SK-N-SH (cell line): ENCODE measurements around the gene AGAP9. TPM values are rescaled to one million over a fixed set of nuclear protein-coding genes. Genes with fewer than 3 reads are reported as not detected.
A peak's percentile ranks its signal among the peaks of the same experiment; 100 is the strongest.
"Not testable (repeated sequence)": the region's sequence is repeated elsewhere in the genome, so short reads cannot be mapped to it uniquely, and the experiment has no call there.

Source experiments
- CTCF ChIA-PET: fragments of 300-600, 350-600 bp; formaldehyde crosslinking; extraction: SDS; loops from one replicate; lab custom pipeline; 2021; lab: Yijun Ruan, JAX
- POLR2A ChIA-PET: fragments of 350-600 bp; sonication (Branson Sonifier 250); formaldehyde crosslinking; extraction: SDS; loops from one replicate; lab custom pipeline; 2020; ENCODE audit warnings: antibody characterized with exemption, inconsistent platforms; lab: Yijun Ruan, JAX
- DNase-seq: peaks from one replicate; pipeline ENCODE4 v3.0.0; 2012
- H2AFZ ChIP-seq: fragments of 200-600 bp; sonication (generic); 2 replicates; pipeline ENCODE4 v1.8.1; 2016; ENCODE audit warnings: antibody characterized with exemption, mild to moderate bottlenecking, low read depth
- H3F3A ChIP-seq: fragments of 200-600 bp; sonication (generic); replicated peaks from 2 replicates; pipeline ENCODE3; 2016; ENCODE audit warnings: antibody characterized with exemption, mild to moderate bottlenecking; ENCODE audit not compliant: insufficient read depth
- H3K27ac ChIP-seq, 2 experiments: fragments of 200-500 bp in 1 of 2; fragments of 200-600 bp in 1 of 2; sonication (Bioruptor generic) in 1 of 2; sonication (generic), shearing (Covaris generic) in 1 of 2; 2 replicates each; pipeline versions ENCODE4 v1.5.1 to v1.6.1; 2014 to 2016; ENCODE audit warnings: low read depth in 2 of 2, inconsistent platforms in 1 of 2, low read length in 1 of 2, mild to moderate bottlenecking in 1 of 2, mixed read lengths in 1 of 2
- H3K27me3 ChIP-seq: fragments of 200-600 bp; sonication (generic), shearing (Covaris generic); 2 replicates; pipeline ENCODE4 v1.6.1; 2016; ENCODE audit warnings: mixed run types; ENCODE audit not compliant: insufficient read depth
- H3K36me3 ChIP-seq, 2 experiments: fragments of 200-500 bp in 1 of 2; fragments of 200-600 bp in 1 of 2; sonication (Bioruptor generic) in 1 of 2; sonication (generic) in 1 of 2; replicated peaks in 1 of 2; 2 replicates each; pipeline versions ENCODE3 to v1.5.1; 2014 to 2016; ENCODE audit warnings: low read length in 1 of 2, mild to moderate bottlenecking in 1 of 2; ENCODE audit not compliant: insufficient read depth in 2 of 2, control insufficient read depth in 1 of 2
- H3K4me1 ChIP-seq, 2 experiments: fragments of 200-500 bp in 1 of 2; fragments of 200-600 bp in 1 of 2; sonication (Bioruptor generic) in 1 of 2; sonication (generic), shearing (Covaris generic) in 1 of 2; 2 replicates each; pipeline versions ENCODE4 v1.5.1 to v1.6.1; 2014 to 2016; ENCODE audit warnings: low read depth in 1 of 2, low read length in 1 of 2, mixed run types in 1 of 2; ENCODE audit not compliant: insufficient read depth in 2 of 2, control insufficient read depth in 1 of 2
- H3K4me2 ChIP-seq: fragments of 200-600 bp; sonication (generic), shearing (Covaris generic); 2 replicates; pipeline ENCODE4 v1.6.1; 2017; ENCODE audit warnings: mixed run types
- H3K4me3 ChIP-seq, 2 experiments: fragments of 200-500 bp in 1 of 2; fragments of 200-600 bp in 1 of 2; sonication (Bioruptor generic) in 1 of 2; sonication (generic), shearing (Covaris generic) in 1 of 2; 2 replicates each; pipeline versions ENCODE4 v1.5.1 to v1.8.1; 2014 to 2016; ENCODE audit warnings: low read depth in 2 of 2, inconsistent platforms in 1 of 2, low read length in 1 of 2, mild to moderate bottlenecking in 1 of 2, mixed read lengths in 1 of 2, moderate library complexity in 1 of 2
- H3K79me2 ChIP-seq: fragments of 200-600 bp; sonication (generic); 2 replicates; pipeline ENCODE4 v1.8.1; 2017; ENCODE audit warnings: mild to moderate bottlenecking; ENCODE audit not compliant: insufficient read depth
- H3K9ac ChIP-seq: fragments of 200-600 bp; sonication (generic); 2 replicates; pipeline ENCODE4 v1.6.1; 2017; ENCODE audit warnings: mixed run types
- H3K9me2 ChIP-seq: fragments of 200-600 bp; sonication (generic); 2 replicates; pipeline ENCODE4 v1.6.1; 2017; ENCODE audit warnings: mixed run types
- H3K9me3 ChIP-seq: fragments of 200-600 bp; sonication (generic); 2 replicates; pipeline ENCODE4 v1.6.1; 2017; ENCODE audit warnings: mixed run types, mild to moderate bottlenecking, moderate library complexity
- H4K20me1 ChIP-seq: fragments of 200-600 bp; sonication (generic); 2 replicates; pipeline ENCODE4 v1.6.1; 2017; ENCODE audit warnings: mild to moderate bottlenecking, mixed run types; ENCODE audit not compliant: insufficient read depth
- EP300 ChIP-seq, 2 experiments: IDR thresholded peaks; 2 replicates each; pipeline versions ENCODE4 v1.4.0 to v1.6.1; 2012; ENCODE audit warnings: borderline replicate concordance in 1 of 2, low read depth in 1 of 2, low read length in 1 of 2
- FOSL2 ChIP-seq: IDR thresholded peaks from 2 replicates; pipeline ENCODE4 v1.4.0; 2012; ENCODE audit warnings: low read depth, mild to moderate bottlenecking, moderate library complexity, borderline replicate concordance
- JUND ChIP-seq: IDR thresholded peaks from 2 replicates; pipeline ENCODE4 v1.4.0; 2012
- TCF12 ChIP-seq: IDR thresholded peaks from 2 replicates; pipeline ENCODE4 v1.4.0; 2012
- WGBS: methylation state at CpG from one replicate; pipeline ENCODE4 v1.1.6; 2017; ENCODE audit warnings: low lambda C conversion rate; 5-methylcytosine and 5-hydroxymethylcytosine counted together
- polyA plus RNA-seq, 3 experiments: library from polyadenylated mRNA; depleted of rRNA; stranded (reverse); fragments of >200 nt; gene quantifications; 2 replicates each; pipeline ENCODE4 v1.2.3, GENCODE V29; 2012

Gene AGAP9
- polyA plus RNA-seq, 1 of the 3 experiments (the other 2 are of a cell fraction), result 9.1 TPM

DNA sequence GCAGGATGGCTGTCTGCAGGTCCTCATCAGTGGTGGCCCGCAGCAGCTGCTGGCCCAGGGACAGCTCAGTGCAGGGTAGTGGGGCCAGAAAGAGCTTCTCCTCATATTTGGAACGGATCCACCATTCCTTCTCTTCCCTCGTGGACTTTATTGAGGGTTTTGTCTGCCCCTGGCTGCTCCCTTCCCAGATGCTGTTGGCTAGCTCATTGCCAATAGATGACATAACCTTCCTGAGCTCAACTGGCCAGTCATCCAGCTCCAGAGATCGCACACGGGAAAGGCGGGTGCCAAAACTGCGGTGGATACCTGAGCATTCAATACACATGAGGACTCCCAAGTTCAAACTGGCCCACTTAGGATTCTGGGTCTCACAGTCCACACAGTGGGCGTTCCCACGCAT is 21.1 kb downstream of the AGAP9 start:
- H3K27me3 ChIP-seq, H3K4me2 ChIP-seq, H2AFZ ChIP-seq, H3K36me3 ChIP-seq, H4K20me1 ChIP-seq, H3K9me2 ChIP-seq, H3K4me1 ChIP-seq, POLR2A ChIA-PET, DNase-seq, H3K79me2 ChIP-seq, H3K9ac ChIP-seq, H3F3A ChIP-seq, H3K9me3 ChIP-seq, H3K27ac ChIP-seq, H3K4me3 ChIP-seq, CTCF ChIA-PET: not testable (repeated sequence)
- WGBS, result 99% methylated on average over 7 of the region's 9 CpGs

DNA sequence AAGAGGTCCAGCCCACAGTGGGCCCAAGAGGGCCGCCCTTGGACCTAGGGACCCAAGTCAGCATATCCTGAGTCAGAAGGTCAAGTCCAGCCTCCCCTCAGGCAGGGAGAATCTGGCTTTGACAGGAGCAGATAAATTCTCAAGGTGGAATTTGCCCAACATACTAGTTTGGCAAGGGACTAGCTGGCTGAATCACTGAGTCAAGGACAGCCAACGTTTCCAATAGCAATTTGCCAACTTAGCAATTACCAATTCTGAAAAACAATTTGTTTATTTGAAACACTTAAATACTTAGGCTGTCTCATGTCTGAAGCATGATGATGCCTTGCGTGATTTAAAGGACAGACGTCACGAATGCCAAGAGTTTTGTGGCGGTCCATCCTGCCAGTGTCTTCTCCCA is 29.2 kb downstream of the AGAP9 start:
- H3K9me2 ChIP-seq, DNase-seq, H3F3A ChIP-seq, H3K79me2 ChIP-seq, H3K36me3 ChIP-seq, H2AFZ ChIP-seq, H3K4me2 ChIP-seq, H3K9ac ChIP-seq, H3K4me3 ChIP-seq, H3K4me1 ChIP-seq, H3K9me3 ChIP-seq, H4K20me1 ChIP-seq, POLR2A ChIA-PET, H3K27me3 ChIP-seq, CTCF ChIA-PET, H3K27ac ChIP-seq: not testable (repeated sequence)
- WGBS, result no CpG with 5 or more reads among the region's 6 CpGs

DNA sequence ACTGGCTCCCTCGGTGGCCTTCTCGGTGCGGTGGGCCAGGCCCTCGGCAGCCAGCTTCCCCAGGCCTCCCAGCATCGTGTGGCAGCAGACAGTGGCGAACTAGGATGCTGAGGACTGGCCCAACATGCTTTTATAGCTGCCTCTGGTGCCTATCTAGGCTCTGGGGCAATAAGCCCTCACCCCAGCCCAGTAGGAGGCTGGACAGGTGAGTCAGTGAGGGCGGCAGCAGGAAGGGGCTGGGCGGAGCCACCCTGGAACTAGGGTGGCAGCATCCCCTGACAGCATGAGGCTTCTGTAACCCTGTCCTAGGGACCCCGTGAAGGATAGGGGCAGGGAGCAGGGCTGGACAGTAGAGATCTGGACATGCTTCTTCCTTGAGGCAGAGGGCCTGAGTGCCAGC is 31.8 kb downstream of the AGAP9 start, which contains the start of gene FAM25G:
Gene FAM25G (minus strand): TSS at position 101 of the 400 bp plus-strand sequence. CDS start 26 bp downstream, at position 75.
- H3K79me2 ChIP-seq, H3K27ac ChIP-seq, H4K20me1 ChIP-seq, H3K9ac ChIP-seq, H3K4me3 ChIP-seq, CTCF ChIA-PET, H3K27me3 ChIP-seq, DNase-seq, POLR2A ChIA-PET, H2AFZ ChIP-seq, H3K9me3 ChIP-seq, H3K4me1 ChIP-seq, H3F3A ChIP-seq, H3K4me2 ChIP-seq, H3K9me2 ChIP-seq, H3K36me3 ChIP-seq: not testable (repeated sequence)
- 95% methylated on average over 4 of the region's 9 CpGs for WGBS

DNA sequence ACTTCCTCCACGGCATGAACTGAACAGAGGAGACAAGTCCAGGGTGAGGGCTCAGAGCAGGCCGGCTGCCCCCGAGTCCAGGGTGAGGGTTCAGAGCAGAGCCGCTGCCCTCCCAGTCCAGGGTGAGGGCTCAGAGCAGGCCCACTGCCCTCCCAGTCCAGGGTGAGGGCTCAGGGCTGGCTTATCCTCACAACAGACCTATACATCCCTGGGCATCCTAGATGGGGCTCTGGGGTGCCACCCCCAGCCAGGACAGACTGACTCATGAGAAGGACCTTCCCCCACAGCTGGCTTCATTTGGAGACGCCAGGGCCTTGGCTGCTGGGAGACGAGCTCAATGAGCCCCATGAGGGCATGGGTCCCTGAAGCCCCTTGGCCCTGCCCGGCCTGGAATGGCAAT is 33.8 kb downstream of the AGAP9 start:
- CTCF ChIA-PET, H3K9ac ChIP-seq, H3K9me3 ChIP-seq, POLR2A ChIA-PET, H3K9me2 ChIP-seq, H4K20me1 ChIP-seq, H2AFZ ChIP-seq, H3K4me2 ChIP-seq, H3K79me2 ChIP-seq, H3F3A ChIP-seq, H3K4me3 ChIP-seq, H3K4me1 ChIP-seq, H3K27me3 ChIP-seq, DNase-seq, H3K27ac ChIP-seq, H3K36me3 ChIP-seq: not testable (repeated sequence)
- WGBS, result no CpG with 5 or more reads among the region's 7 CpGs

DNA sequence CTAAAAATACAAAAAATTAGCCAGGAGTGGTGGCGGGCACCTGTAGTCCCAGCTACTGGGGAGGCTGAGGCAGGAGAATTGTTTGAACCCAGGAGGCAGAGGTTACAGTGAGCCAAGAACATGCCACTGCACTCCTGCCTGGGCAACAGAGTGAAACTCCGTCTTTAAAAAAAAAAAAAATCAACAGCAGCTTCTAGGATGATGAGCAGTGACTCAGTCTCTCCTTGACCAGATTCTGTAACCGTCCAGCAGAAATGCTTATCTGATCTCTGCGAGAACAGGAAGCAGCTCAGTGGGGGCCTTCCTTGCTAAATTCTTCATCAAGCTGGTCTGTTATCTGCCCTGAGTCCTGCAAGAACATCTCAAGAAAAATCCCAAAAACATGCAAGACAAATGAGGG is 37.5 kb downstream of the AGAP9 start:
- H4K20me1 ChIP-seq, H3K4me1 ChIP-seq, H3K4me3 ChIP-seq, H3K4me2 ChIP-seq, POLR2A ChIA-PET, H3K27me3 ChIP-seq, H3K9me3 ChIP-seq, H3K36me3 ChIP-seq, H3K9ac ChIP-seq, H2AFZ ChIP-seq, DNase-seq, CTCF ChIA-PET, H3K79me2 ChIP-seq, H3K9me2 ChIP-seq, H3F3A ChIP-seq: not testable (repeated sequence)
- 27% methylated on average over 4 of the region's 4 CpGs for WGBS
- TF ChIP-seq FOSL2 (peak; percentile 31; the same call in 1 of the 2 replicates), JUND (peak; percentile 34; the same call in 1 of the 2 replicates), EP300 (IDR thresholded peaks at IDR 0.05; ENCODE audit: borderline replicate concordance in 1 of 2, low read depth in 1 of 2, low read length in 1 of 2) (peak in 1 of 2 experiments; percentile 25; a peak in 1 of 4 replicates), TCF12 (peak; percentile 18; the same call in 1 of the 2 replicates)
- peak overlapping the region in 1 of 2 experiments; percentile 54; a peak in 2 of 4 replicates for H3K27ac ChIP-seq

DNA sequence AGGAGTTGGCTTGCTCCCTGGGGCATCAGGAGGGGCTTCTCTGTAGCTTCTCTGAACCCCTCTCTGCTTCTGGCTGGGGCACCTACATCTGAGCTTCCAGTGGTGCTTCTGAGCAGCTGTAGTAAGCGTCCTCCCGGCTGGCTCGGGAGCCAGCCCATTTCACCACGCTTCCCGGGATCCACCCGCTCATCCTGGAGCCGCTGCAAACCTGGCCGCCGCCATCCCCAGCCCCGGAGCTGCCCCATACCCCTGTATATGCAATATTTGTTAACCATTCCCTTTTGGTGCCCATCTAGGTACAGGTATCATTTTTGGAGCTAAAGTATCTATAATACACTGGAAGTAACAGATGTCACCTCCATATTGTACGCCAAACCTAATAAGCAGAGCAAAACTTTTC is 38.7 kb downstream of the AGAP9 start:
- H3K36me3 ChIP-seq, DNase-seq, H3K4me3 ChIP-seq, H2AFZ ChIP-seq, H3K79me2 ChIP-seq, H3K9ac ChIP-seq, POLR2A ChIA-PET, H3K27ac ChIP-seq, H3K27me3 ChIP-seq, H3K9me2 ChIP-seq, CTCF ChIA-PET, H3F3A ChIP-seq, H3K9me3 ChIP-seq, H3K4me1 ChIP-seq, H4K20me1 ChIP-seq, H3K4me2 ChIP-seq: not testable (repeated sequence)
- 96% methylated on average over 8 of the region's 11 CpGs for WGBS
